MM.1S (cell line): ENCODE measurements around the gene MEIOC.
A peak's percentile ranks its signal among the peaks of the same experiment; 100 is the strongest.
"Not testable (repeated sequence)": the region's sequence is repeated elsewhere in the genome, so short reads cannot be mapped to it uniquely, and the experiment has no call there.

Source experiments
- DNase-seq: peaks from one replicate; pipeline ENCODE4 v3.0.0-alpha.2; 2015
- H2AFZ ChIP-seq: fragments of 300-600 bp; sonication (generic); 2 replicates; pipeline ENCODE4 v1.6.0; 2016; ENCODE audit warnings: antibody characterized with exemption, low read length
- H3F3A ChIP-seq: fragments of 300-600 bp; sonication (generic); 2 replicates; pipeline ENCODE4 v1.6.1; 2016; ENCODE audit warnings: mild to moderate bottlenecking, antibody characterized with exemption, low read length, moderate library complexity, mixed read lengths; ENCODE audit not compliant: insufficient read depth
- H3K27ac ChIP-seq: fragments of 300-600 bp; sonication (generic); 2 replicates; pipeline ENCODE4 v1.5.1; 2016; ENCODE audit warnings: mild to moderate bottlenecking, low read length
- H3K27me3 ChIP-seq: fragments of 300-600 bp; sonication (generic); replicated peaks from 2 replicates; pipeline ENCODE4 v1.6.0; 2016; ENCODE audit warnings: low read length; ENCODE audit not compliant: insufficient read depth
- H3K36me3 ChIP-seq: fragments of 300-600 bp; sonication (generic); replicated peaks from 2 replicates; pipeline ENCODE4 v1.6.1; 2016; ENCODE audit warnings: mild to moderate bottlenecking, low read length, mixed read lengths; ENCODE audit not compliant: insufficient read depth
- H3K4me1 ChIP-seq: fragments of 300-600 bp; sonication (generic); 2 replicates; pipeline ENCODE4 v1.6.1; 2016; ENCODE audit warnings: low read length, mixed read lengths
- H3K4me2 ChIP-seq: fragments of 300-600 bp; sonication (generic); 2 replicates; pipeline ENCODE4 v1.6.0; 2016; ENCODE audit warnings: low read depth, low read length
- H3K4me3 ChIP-seq: fragments of 300-600 bp; sonication (generic); 2 replicates; pipeline ENCODE4 v1.5.1; 2016; ENCODE audit warnings: low read length, mixed read lengths
- H3K79me2 ChIP-seq: fragments of 300-600 bp; sonication (generic); 2 replicates; pipeline ENCODE4 v1.6.1; 2016; ENCODE audit warnings: mixed run types, low read length, mixed read lengths
- H3K9ac ChIP-seq: fragments of 300-600 bp; sonication (generic); 2 replicates; pipeline ENCODE4 v1.6.1; 2016; ENCODE audit warnings: low read length, mixed read lengths
- H3K9me2 ChIP-seq: fragments of 300-600 bp; sonication (generic); replicated peaks from 2 replicates; pipeline ENCODE4 v1.6.1; 2016; ENCODE audit warnings: mild to moderate bottlenecking, low read length, mixed read lengths; ENCODE audit not compliant: insufficient read depth
- H3K9me3 ChIP-seq: fragments of 300-600 bp; sonication (generic); replicated peaks from 2 replicates; pipeline ENCODE4 v1.6.1; 2016; ENCODE audit warnings: mild to moderate bottlenecking, low read length, mixed read lengths; ENCODE audit not compliant: insufficient read depth
- H4K20me1 ChIP-seq: fragments of 300-600 bp; sonication (generic); 2 replicates; pipeline ENCODE4 v1.6.1; 2016; ENCODE audit warnings: mild to moderate bottlenecking, low read length, moderate library complexity, mixed read lengths; ENCODE audit not compliant: insufficient read depth
- CTCF ChIP-seq: fragments of 300-600 bp; sonication (generic); IDR thresholded peaks from 2 replicates; pipeline ENCODE4 v1.5.1; 2016; ENCODE audit warnings: antibody characterized with exemption, low read length, mixed read lengths
- EZH2 ChIP-seq: fragments of 300-600 bp; sonication (generic); optimal IDR thresholded peaks from 2 replicates; pipeline ENCODE3; 2017; ENCODE audit warnings: low read depth, mild to moderate bottlenecking, antibody characterized with exemption, low read length, mixed read lengths
- EZH2phosphoT487 ChIP-seq: fragments of 300-600 bp; sonication (generic); IDR thresholded peaks from 2 replicates; pipeline ENCODE4 v1.6.1; 2018; ENCODE audit warnings: antibody characterized with exemption, low read length

The MEIOC gene

GRCh38 chr17:44633998-44634397 lies 22.3 kb upstream of the MEIOC start:
- Histone ChIP-seq H3K79me2 (no peaks in the 10 kb centered on the region), H3K27ac (no peak overlapping the region)

GRCh38 chr17:44634401-44634800 lies 21.9 kb upstream of the MEIOC start:
- not testable (repeated sequence) for H4K20me1 ChIP-seq, H3K79me2 ChIP-seq, H3K4me3 ChIP-seq, H3K27me3 ChIP-seq, H3K9me2 ChIP-seq, H3K27ac ChIP-seq, H3K9ac ChIP-seq, H3K9me3 ChIP-seq, H3K4me1 ChIP-seq, H3K4me2 ChIP-seq, H3K36me3 ChIP-seq, DNase-seq, H3F3A ChIP-seq, H2AFZ ChIP-seq

More at GRCh38 chr17:44633998-44634397, 22.3 kb upstream of the MEIOC start:
- Histone ChIP-seq H4K20me1 (no peaks in the 10 kb centered on the region), H3K9ac (no peak overlapping the region), H3K4me2 (no peak overlapping the region), H3K4me3 (no peak overlapping the region), H3F3A (no peaks in the 10 kb centered on the region), H3K9me3 (no peaks in the 10 kb centered on the region), H3K4me1 (no peaks in the 10 kb centered on the region), H2AFZ (no peak overlapping the region), H3K27me3 (no peaks in the 10 kb centered on the region), H3K36me3 (no peaks in the 10 kb centered on the region), H3K9me2 (no peaks in the 10 kb centered on the region)
- no peak for DNase-seq
- TF ChIP-seq EZH2, result no peak
- no peak for TF ChIP-seq CTCF
- TF ChIP-seq EZH2phosphoT487, result no peak

GRCh38 chr17:44636562-44636961 lies 19.7 kb upstream of the MEIOC start:
- H3K9ac ChIP-seq, result no peak overlapping the region
- H2AFZ ChIP-seq, result no peak overlapping the region
- no peaks in the 10 kb centered on the region for H3K36me3 ChIP-seq
- no peak overlapping the region for H3K27ac ChIP-seq
- H3K9me3 ChIP-seq, result no peaks in the 10 kb centered on the region
- TF ChIP-seq CTCF, result peak; percentile 45
- TF ChIP-seq EZH2, result no peak
- H3K9me2 ChIP-seq, result no peaks in the 10 kb centered on the region
- no peaks in the 10 kb centered on the region for H3K4me1 ChIP-seq
- no peaks in the 10 kb centered on the region for H4K20me1 ChIP-seq
- DNase-seq, result peak; percentile 42
- H3K4me3 ChIP-seq, result no peak overlapping the region
- no peaks in the 10 kb centered on the region for H3F3A ChIP-seq
- no peak overlapping the region for H3K4me2 ChIP-seq
- no peaks in the 10 kb centered on the region for H3K79me2 ChIP-seq
- H3K27me3 ChIP-seq, result no peaks in the 10 kb centered on the region

- no peak for TF ChIP-seq EZH2
- TF ChIP-seq EZH2phosphoT487, result no peak
- no peaks in the 10 kb centered on the region for H3K27me3 ChIP-seq
- H3K9ac ChIP-seq, result no peak overlapping the region
- no peak overlapping the region for H3K4me2 ChIP-seq
- H3K4me3 ChIP-seq, result no peak overlapping the region
- no peak overlapping the region for H2AFZ ChIP-seq
- H4K20me1 ChIP-seq, result no peaks in the 10 kb centered on the region
- H3K27ac ChIP-seq, result no peak overlapping the region
- H3K79me2 ChIP-seq, result no peaks in the 10 kb centered on the region
- no peaks in the 10 kb centered on the region for H3K9me3 ChIP-seq
- no peaks in the 10 kb centered on the region for H3K36me3 ChIP-seq
- no peaks in the 10 kb centered on the region for H3K4me1 ChIP-seq
- H3K9me2 ChIP-seq, result no peaks in the 10 kb centered on the region
- H3F3A ChIP-seq, result no peaks in the 10 kb centered on the region
- DNase-seq, result no peak
Observed at GRCh38 chr17:44637066-44637465, 19.2 kb upstream of the MEIOC start.
